Measurements from ENCODE around the gene CLN3. TPM values are rescaled to one million over a fixed set of nuclear protein-coding genes. Genes with fewer than 3 reads are reported as not detected.
A peak's percentile ranks its signal among the peaks of the same experiment; 100 is the strongest.

Gene CLN3
- total and polyA plus RNA-seq, 2 of the 13 experiments (the other 11 are each of a cell fraction or from before 2014, with no cell fraction given) = 23.4 to 46.8 TPM

DNA sequence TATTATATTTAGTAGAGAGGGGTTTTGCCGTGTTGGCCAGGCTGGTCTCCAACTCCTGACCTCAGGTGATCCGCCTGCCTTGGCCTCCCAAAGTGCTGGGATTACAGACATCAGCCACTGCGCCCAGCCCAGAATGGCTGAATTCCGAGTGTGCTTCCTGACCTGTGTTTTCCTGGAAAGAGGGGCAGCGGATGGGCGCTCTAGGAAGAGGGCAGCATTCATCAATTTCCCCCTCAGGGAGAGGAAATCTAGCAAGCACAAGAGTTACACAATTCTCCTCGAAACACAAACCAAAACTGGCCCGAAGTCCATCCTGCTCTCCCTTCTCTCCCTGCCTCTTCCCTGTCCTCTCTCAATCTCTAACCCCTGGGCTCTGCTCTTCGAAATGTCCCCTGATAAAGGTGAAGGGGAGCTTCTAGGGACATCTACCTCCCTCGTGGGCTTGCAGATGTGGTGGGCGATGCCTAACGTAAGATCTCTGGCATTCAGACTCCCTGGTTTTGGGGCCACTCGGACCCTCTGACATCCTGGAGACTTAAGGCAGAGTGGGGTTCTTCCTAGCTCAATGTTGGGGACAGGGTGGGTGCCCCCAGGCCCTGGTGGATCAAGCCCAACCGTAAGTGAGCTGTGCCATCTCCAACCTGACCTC lies 13.7 kb upstream of the CLN3 start (continued):
- TF ChIP-seq AFF4 (CRISPR knock-in tag; IDR thresholded peaks at IDR 0.05) (no peak), PBX2 (CRISPR knock-in tag; IDR thresholded peaks at IDR 0.05) (no peak), SRY (CRISPR knock-in tag; IDR thresholded peaks at IDR 0.05) (no peak), U2AF2 (IDR thresholded peaks at IDR 0.05; ENCODE audit: low read depth, low read length) (no peak), PHF5A (CRISPR knock-in tag; IDR thresholded peaks at IDR 0.05; ENCODE audit: low read depth, unreplicated experiment) (peak; percentile 36), AHDC1 (CRISPR knock-in tag; IDR thresholded peaks at IDR 0.05; ENCODE audit: borderline replicate concordance) (peak; percentile 72; the same call in 1 of the 2 replicates), ZNF251 (CRISPR knock-in tag; IDR thresholded peaks at IDR 0.05) (no peak), ZNF44 (CRISPR knock-in tag; IDR thresholded peaks at IDR 0.05) (no peak), YEATS4 (CRISPR knock-in tag; IDR thresholded peaks at IDR 0.05; ENCODE audit: borderline replicate concordance) (peak; percentile 62; the same call in 1 of the 2 replicates), RORA (CRISPR knock-in tag; IDR thresholded peaks at IDR 0.05) (no peak), TRIM24 (CRISPR knock-in tag; IDR thresholded peaks at IDR 0.05) (no peak; the same call in 1 of the 2 replicates), SOX6 (IDR thresholded peaks at IDR 0.05) (no peak), SOX6 (CRISPR knock-in tag; IDR thresholded peaks at IDR 0.05) (peak; percentile 81), ESRRA (CRISPR knock-in tag; IDR thresholded peaks at IDR 0.05; ENCODE audit: low read depth) (no peak)
- TF ChIP-seq, protein P1, sequence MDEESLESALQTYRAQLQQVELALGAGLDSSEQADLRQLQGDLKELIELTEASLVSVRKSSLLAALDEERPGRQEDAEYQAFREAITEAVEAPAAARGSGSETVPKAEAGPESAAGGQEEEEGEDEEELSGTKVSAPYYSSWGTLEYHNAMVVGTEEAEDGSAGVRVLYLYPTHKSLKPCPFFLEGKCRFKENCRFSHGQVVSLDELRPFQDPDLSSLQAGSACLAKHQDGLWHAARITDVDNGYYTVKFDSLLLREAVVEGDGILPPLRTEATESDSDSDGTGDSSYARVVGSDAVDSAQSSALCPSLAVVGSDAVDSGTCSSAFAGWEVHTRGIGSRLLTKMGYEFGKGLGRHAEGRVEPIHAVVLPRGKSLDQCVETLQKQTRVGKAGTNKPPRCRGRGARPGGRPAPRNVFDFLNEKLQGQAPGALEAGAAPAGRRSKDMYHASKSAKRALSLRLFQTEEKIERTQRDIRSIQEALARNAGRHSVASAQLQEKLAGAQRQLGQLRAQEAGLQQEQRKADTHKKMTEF (CRISPR knock-in tag; IDR thresholded peaks at IDR 0.05) = peak; percentile 79; the same call in 1 of the 2 replicates
- TF ChIP-seq, protein P2, sequence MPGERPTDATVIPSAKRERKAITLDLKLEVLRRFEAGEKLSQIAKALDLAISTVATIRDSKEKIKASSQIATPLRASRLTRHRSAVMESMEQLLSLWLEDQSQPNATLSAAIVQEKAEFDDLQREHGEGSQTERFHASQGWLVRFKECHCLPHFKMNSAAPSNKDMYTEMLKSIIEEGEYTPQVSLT (CRISPR knock-in tag; IDR thresholded peaks at IDR 0.05; ENCODE audit: borderline replicate concordance, low read depth) = no peak

All from HepG2 (cell line).